IMR-90 (cell line): ENCODE data around the gene MYO7B. TPM values are rescaled to one million over a fixed set of nuclear protein-coding genes. Genes with fewer than 3 reads are reported as not detected.

Experiments used
- ATAC-seq: fragments of 200-7000 bp; cut with Tn5 transposase; 2 replicates; pipeline ENCODE4 v1.9.1; 2020; ENCODE audit warnings: low read depth, mild to moderate bottlenecking, moderate library complexity
- BruUV-seq: library from RNA; stranded (reverse); fragments of 400-500 nt; replicated peaks from 2 replicates; lab custom pipeline; 2021; lab: Mats Ljungman, UMichigan
- CTCF ChIA-PET: fragments of 300-600 bp; formaldehyde crosslinking; extraction: SDS; loops from one replicate; lab custom pipeline; 2021; ENCODE audit warnings: antibody characterized with exemption; lab: Yijun Ruan, JAX
- POLR2A ChIA-PET: fragments of 300-600 bp; sonication (Branson Sonifier 250); formaldehyde crosslinking; loops from one replicate; lab custom pipeline; 2022; ENCODE audit warnings: antibody characterized with exemption; ENCODE audit not compliant: unreplicated experiment; lab: Charles Lee
- DNase-seq: peaks from one replicate; pipeline ENCODE4 v3.0.0; 2013
- H2AFZ ChIP-seq: replicated peaks from 2 replicates; pipeline ENCODE3; 2013; ENCODE audit warnings: low read length, mild to moderate bottlenecking; ENCODE audit not compliant: poor library complexity
- H2AK5ac ChIP-seq: 2 replicates; pipeline ENCODE4 v1.6.1; 2013; ENCODE audit warnings: low read depth, low read length, inconsistent platforms
- H2AK9ac ChIP-seq: replicated peaks from 2 replicates; pipeline ENCODE3; 2013; ENCODE audit warnings: mild to moderate bottlenecking, low read depth, low read length, moderate library complexity; ENCODE audit not compliant: poor library complexity
- H2BK120ac ChIP-seq: 2 replicates; pipeline ENCODE4 v1.6.1; 2013; ENCODE audit warnings: low read depth, low read length, inconsistent platforms
- H2BK15ac ChIP-seq: 3 replicates; pipeline ENCODE4 v1.6.1; 2013; ENCODE audit warnings: low read depth, low read length, inconsistent platforms
- H2BK20ac ChIP-seq: 2 replicates; pipeline ENCODE4 v1.6.1; 2013; ENCODE audit warnings: low read depth, mild to moderate bottlenecking, inconsistent platforms, low read length, moderate library complexity
- H2BK5ac ChIP-seq: 2 replicates; pipeline ENCODE4 v1.6.1; 2013; ENCODE audit warnings: mild to moderate bottlenecking, low read depth, low read length, inconsistent platforms; ENCODE audit not compliant: poor library complexity, severe bottlenecking
- H3K14ac ChIP-seq: replicated peaks from 2 replicates; pipeline ENCODE4 v1.6.1; 2013; ENCODE audit warnings: low read depth, low read length, inconsistent platforms
- H3K18ac ChIP-seq: 2 replicates; pipeline ENCODE4 v1.6.1; 2013; ENCODE audit warnings: low read depth, low read length, control low read depth
- H3K23ac ChIP-seq: 2 replicates; pipeline ENCODE4 v1.6.1; 2013; ENCODE audit warnings: low read depth, low read length, inconsistent platforms
- H3K27ac ChIP-seq: 2 replicates; pipeline ENCODE4 v1.5.1; 2013; ENCODE audit warnings: mild to moderate bottlenecking, control low read depth, low read length; ENCODE audit not compliant: insufficient read depth
- H3K27me3 ChIP-seq: 2 replicates; pipeline ENCODE4 v1.6.1; 2013; ENCODE audit warnings: low read length; ENCODE audit not compliant: control insufficient read depth, insufficient read depth
- H3K36me3 ChIP-seq: 2 replicates; pipeline ENCODE4 v1.6.1; 2013; ENCODE audit warnings: low read length, mixed read lengths; ENCODE audit not compliant: control insufficient read depth, insufficient read depth
- H3K4ac ChIP-seq: 2 replicates; pipeline ENCODE4 v1.6.1; 2013; ENCODE audit warnings: low read depth, low read length, inconsistent platforms
- H3K4me1 ChIP-seq: 2 replicates; pipeline ENCODE4 v1.6.1; 2013; ENCODE audit warnings: low read length, mixed read lengths; ENCODE audit not compliant: control insufficient read depth, insufficient read depth
- H3K4me2 ChIP-seq: 2 replicates; pipeline ENCODE4 v1.6.1; 2013; ENCODE audit warnings: low read depth, mild to moderate bottlenecking, control low read depth, low read length, moderate library complexity
- H3K4me3 ChIP-seq: 2 replicates; pipeline ENCODE4 v1.5.1; 2013; ENCODE audit warnings: low read depth, mild to moderate bottlenecking, control low read depth, low read length, moderate library complexity; ENCODE audit not compliant: insufficient read depth
- H3K56ac ChIP-seq: 2 replicates; pipeline ENCODE4 v1.6.1; 2013; ENCODE audit warnings: low read length, inconsistent platforms; ENCODE audit not compliant: insufficient read depth; ENCODE audit errors: extremely low read depth
- H3K79me1 ChIP-seq, 2 experiments: 2 replicates each; pipeline ENCODE4 v1.6.1; 2013; ENCODE audit warnings: low read length in 2 of 2, inconsistent platforms in 1 of 2, low read depth in 1 of 2
- H3K9ac ChIP-seq: 2 replicates; pipeline ENCODE4 v1.6.1; 2013; ENCODE audit warnings: low read depth, low read length, control low read depth
- H3K9me1 ChIP-seq: 2 replicates; pipeline ENCODE4 v1.6.1; 2013; ENCODE audit warnings: low read length, inconsistent platforms; ENCODE audit not compliant: insufficient read depth
- H3K9me3 ChIP-seq: 2 replicates; pipeline ENCODE4 v1.6.1; 2013; ENCODE audit warnings: low read length; ENCODE audit not compliant: control insufficient read depth, insufficient read depth
- H4K20me1 ChIP-seq: 2 replicates; pipeline ENCODE4 v1.6.1; 2013; ENCODE audit warnings: low read length, inconsistent platforms; ENCODE audit not compliant: insufficient read depth
- H4K5ac ChIP-seq: 2 replicates; pipeline ENCODE4 v1.6.1; 2013; ENCODE audit warnings: mild to moderate bottlenecking, low read depth, low read length, control low read depth
- H4K8ac ChIP-seq, 2 experiments: 2 replicates each; pipeline ENCODE4 v1.6.1; 2013; ENCODE audit warnings: low read depth in 2 of 2, low read length in 2 of 2, control low read depth in 1 of 2, inconsistent platforms in 1 of 2
- H4K91ac ChIP-seq: 2 replicates; pipeline ENCODE4 v1.6.1; 2013; ENCODE audit warnings: low read depth, low read length, inconsistent platforms; ENCODE audit not compliant: insufficient read depth
- BHLHE40 ChIP-seq: fragments of 150-350 bp; IDR thresholded peaks from 2 replicates; pipeline ENCODE4 v1.6.1; 2016; ENCODE audit warnings: mild to moderate bottlenecking, low read depth, low read length
- MAZ ChIP-seq: IDR thresholded peaks from 2 replicates; pipeline ENCODE4 v1.6.1; 2012; ENCODE audit warnings: low read depth, mild to moderate bottlenecking, low read length, improper control_type of control experiment, moderate library complexity, borderline replicate concordance
- MXI1 ChIP-seq: IDR thresholded peaks from 2 replicates; pipeline ENCODE4 v1.6.1; 2012; ENCODE audit warnings: low read depth, mild to moderate bottlenecking, low read length, moderate library complexity, borderline replicate concordance
- NFE2L2 ChIP-seq: fragments of 150-350 bp; IDR thresholded peaks from 2 replicates; pipeline ENCODE4 v1.6.1; 2016; ENCODE audit warnings: low read depth, mild to moderate bottlenecking, low read length
- POLR2A ChIP-seq: IDR thresholded peaks from 2 replicates; pipeline ENCODE4 v1.6.1; 2012; ENCODE audit warnings: mild to moderate bottlenecking, low read depth, low read length
- RAD21 ChIP-seq: IDR thresholded peaks from 2 replicates; pipeline ENCODE4 v1.6.1; 2012; ENCODE audit warnings: low read length, improper control_type of control experiment
- RFX5 ChIP-seq: IDR thresholded peaks from 2 replicates; pipeline ENCODE4 v1.8.0; 2012; ENCODE audit warnings: low read depth, mild to moderate bottlenecking, low read length, moderate library complexity
- SMC3 ChIP-seq: fragments of 150-350 bp; IDR thresholded peaks from 2 replicates; pipeline ENCODE4 v1.6.1; 2016; ENCODE audit warnings: low read depth, mild to moderate bottlenecking, antibody characterized with exemption, low read length, moderate library complexity
- WGBS, 2 experiments: methylation state at CpG; one replicate each; pipeline versions ENCODE4 v1.1.5 to v1.1.7; 2013; ENCODE audit warnings: missing lambda C conversion rate in 2 of 2; ENCODE audit not compliant: insufficient read length in 1 of 2; ENCODE audit errors: extremely low coverage in 2 of 2; 5-methylcytosine and 5-hydroxymethylcytosine counted together
- dilution Hi-C: fragments of 300-500 bp; cut with HindIII; formaldehyde crosslinking; loops from one replicate; pipeline ENCODE4 v1.14.3; 2018; ENCODE audit warnings: low sequenced_read_pairs; ENCODE audit not compliant: unreplicated experiment
- in situ Hi-C: fragments of 300-500 bp; cut with MboI; formaldehyde crosslinking; loops from 3 replicates; pipeline ENCODE4 v1.14.3; 2019; ENCODE audit warnings: low sequenced_read_pairs, inconsistent platforms, mixed read lengths
- intact Hi-C: fragments of 100-400 bp; cut with micrococcal nuclease; formaldehyde crosslinking; loops from 2 replicates; pipeline ENCODE4 v1.10.0; 2022
- polyA plus RNA-seq, 3 experiments: library from polyadenylated mRNA; depleted of rRNA; stranded (reverse); fragments of >200 nt; gene quantifications; 2 replicates each; pipeline ENCODE4 v1.2.3, GENCODE V29; 2012; ENCODE audit warnings: low replicate concordance in 1 of 3
- total RNA-seq: library from RNA; depleted of rRNA; stranded (reverse); fragments of >200 nt; gene quantifications from 2 replicates; pipeline ENCODE4 v1.2.3, GENCODE V29; 2012
- TF ChIP-seq, protein P1 (sequence below): conservative IDR thresholded peaks from 2 replicates; pipeline ENCODE4 v1.5.1; 2012; ENCODE audit warnings: mild to moderate bottlenecking, low read depth, low read length, improper control_type of control experiment

The MYO7B gene
- total and polyA plus RNA-seq, 2 of the 4 experiments (the other 2 are of a cell fraction): 0.18 to 0.46 TPM

GRCh38 chr2:127640082-127641072 is 104.9 kb downstream of the MYO7B start:
- H3K14ac ChIP-seq: no peak overlapping the region
- H3K9ac ChIP-seq: no peak overlapping the region
- no peak overlapping the region for H4K91ac ChIP-seq
- in situ Hi-C loops: no loop called here
- no peak overlapping the region for H2BK15ac ChIP-seq
- H3K4me1 ChIP-seq: peaks cover 11% of the 10 kb centered on the region
- no peak overlapping the region for H4K8ac ChIP-seq
- H2BK5ac ChIP-seq: no peak overlapping the region
- H3K9me3 ChIP-seq: no peaks in the 10 kb centered on the region
- no peak overlapping the region for H2BK120ac ChIP-seq
- H3K56ac ChIP-seq: no peak overlapping the region
- peak overlapping the region; percentile 59 for H2AFZ ChIP-seq
- TF ChIP-seq MXI1 (no peak), NFE2L2 (no peak), SMC3 (peak; percentile 25; the same call in 1 of the 2 replicates), BHLHE40 (no peak), RAD21 (peak; percentile 35; the same call in 1 of the 2 replicates), MAZ (peak; percentile 19; the same call in 1 of the 2 replicates), RFX5 (no peak), POLR2A (no peak)
- TF ChIP-seq, protein P1, sequence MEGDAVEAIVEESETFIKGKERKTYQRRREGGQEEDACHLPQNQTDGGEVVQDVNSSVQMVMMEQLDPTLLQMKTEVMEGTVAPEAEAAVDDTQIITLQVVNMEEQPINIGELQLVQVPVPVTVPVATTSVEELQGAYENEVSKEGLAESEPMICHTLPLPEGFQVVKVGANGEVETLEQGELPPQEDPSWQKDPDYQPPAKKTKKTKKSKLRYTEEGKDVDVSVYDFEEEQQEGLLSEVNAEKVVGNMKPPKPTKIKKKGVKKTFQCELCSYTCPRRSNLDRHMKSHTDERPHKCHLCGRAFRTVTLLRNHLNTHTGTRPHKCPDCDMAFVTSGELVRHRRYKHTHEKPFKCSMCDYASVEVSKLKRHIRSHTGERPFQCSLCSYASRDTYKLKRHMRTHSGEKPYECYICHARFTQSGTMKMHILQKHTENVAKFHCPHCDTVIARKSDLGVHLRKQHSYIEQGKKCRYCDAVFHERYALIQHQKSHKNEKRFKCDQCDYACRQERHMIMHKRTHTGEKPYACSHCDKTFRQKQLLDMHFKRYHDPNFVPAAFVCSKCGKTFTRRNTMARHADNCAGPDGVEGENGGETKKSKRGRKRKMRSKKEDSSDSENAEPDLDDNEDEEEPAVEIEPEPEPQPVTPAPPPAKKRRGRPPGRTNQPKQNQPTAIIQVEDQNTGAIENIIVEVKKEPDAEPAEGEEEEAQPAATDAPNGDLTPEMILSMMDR: peak; percentile 31
- 77% methylated on average over 14 of the region's 25 CpGs; no CpG with 5 or more reads in 1 of the 2 experiments for WGBS, 2 experiments
- intact Hi-C loops: no loop called here
- ChIA-PET CTCF (interaction anchor here (1.7 kb wide), 1 partner anchor 48 kb away, joined by 3 read pairs; no protein-coding TSS in a partner anchor), POLR2A (no interaction called here)
- H4K20me1 ChIP-seq: no peaks in the 10 kb centered on the region; the same call in 1 of the 2 replicates
- no peak overlapping the region for H2AK5ac ChIP-seq
- no peak overlapping the region for H3K23ac ChIP-seq
- peaks cover 2% of the 10 kb centered on the region; the same call in 1 of the 2 replicates for H3K36me3 ChIP-seq
- H4K5ac ChIP-seq: no peak overlapping the region
- no peak overlapping the region for H3K4me3 ChIP-seq
- H3K18ac ChIP-seq: no peak overlapping the region
- H3K4me2 ChIP-seq: no peak overlapping the region
- dilution Hi-C loops: no loop called here
- H2AK9ac ChIP-seq: peak overlapping the region; percentile 48
- peaks cover 12% of the 10 kb centered on the region for H3K9me1 ChIP-seq
- no TSS peak for BruUV-seq
- H3K27me3 ChIP-seq: no peaks in the 10 kb centered on the region
- H2BK20ac ChIP-seq: no peak overlapping the region
- ATAC-seq (no peak), DNase-seq (no peak)
- H3K4ac ChIP-seq: no peak overlapping the region
- peaks cover 0 to 11% of the 10 kb centered on the region in 2 experiments; a peak in 1 of 4 replicates for H3K79me1 ChIP-seq
- H3K27ac ChIP-seq: no peak overlapping the region
